PFSK-1 (cell line): ENCODE results near the gene NEGR1.

Experiments
- FOXP2 ChIP-seq: optimal IDR thresholded peaks from 2 replicates; pipeline ENCODE3; 2011; ENCODE audit warnings: borderline replicate concordance, control low read depth, inconsistent platforms; ENCODE audit not compliant: insufficient read depth; ENCODE audit errors: extremely low read length, extremely low read depth
- POLR2AphosphoS5 ChIP-seq: IDR thresholded peaks from 2 replicates; pipeline ENCODE4 v1.6.1; 2012; ENCODE audit warnings: low read depth, mild to moderate bottlenecking, control low read depth, low read length, moderate library complexity
- SIN3A ChIP-seq: IDR thresholded peaks from 2 replicates; pipeline ENCODE4 v1.6.1; 2012; ENCODE audit warnings: mild to moderate bottlenecking, low read length, moderate library complexity, borderline replicate concordance; ENCODE audit not compliant: insufficient read depth
- TAF1 ChIP-seq: IDR thresholded peaks from 2 replicates; pipeline ENCODE4 v1.6.1; 2012; ENCODE audit warnings: low read length, control low read depth, borderline replicate concordance; ENCODE audit not compliant: insufficient read depth
- TF ChIP-seq, protein P1 (sequence below), 2 experiments: IDR thresholded peaks; 2 replicates each; pipeline versions ENCODE4 v1.6.1 to v1.8.0; 2011 to 2012; ENCODE audit warnings: low read depth in 2 of 2, low read length in 2 of 2, control low read depth in 1 of 2, inconsistent platforms in 1 of 2, mild to moderate bottlenecking in 1 of 2, moderate library complexity in 1 of 2; ENCODE audit not compliant: insufficient read depth in 1 of 2

NEGR1 gene

DNA sequence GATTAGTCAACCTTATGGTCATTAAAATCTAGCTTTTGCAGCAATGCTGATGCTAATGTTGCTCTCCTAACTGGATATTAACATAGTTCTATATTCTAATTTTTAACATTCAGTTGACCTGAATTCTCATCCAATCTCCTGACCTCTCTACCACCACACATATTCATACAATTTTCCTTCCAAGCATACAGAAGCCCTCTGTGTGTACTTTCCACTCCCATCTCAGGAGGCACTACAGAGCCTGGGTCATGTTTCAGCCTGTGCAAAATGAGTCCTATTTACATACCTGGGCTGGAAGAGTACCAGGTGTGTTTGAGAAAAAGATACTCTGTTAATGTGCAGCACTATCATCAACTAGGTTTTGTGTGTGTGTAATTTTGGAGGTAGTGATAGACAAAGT, 486.3 kb downstream of the NEGR1 start:
- TF ChIP-seq SIN3A (no peak), FOXP2 (no peak), POLR2AphosphoS5 (no peak), TAF1 (no peak)
- TF ChIP-seq, protein P1, sequence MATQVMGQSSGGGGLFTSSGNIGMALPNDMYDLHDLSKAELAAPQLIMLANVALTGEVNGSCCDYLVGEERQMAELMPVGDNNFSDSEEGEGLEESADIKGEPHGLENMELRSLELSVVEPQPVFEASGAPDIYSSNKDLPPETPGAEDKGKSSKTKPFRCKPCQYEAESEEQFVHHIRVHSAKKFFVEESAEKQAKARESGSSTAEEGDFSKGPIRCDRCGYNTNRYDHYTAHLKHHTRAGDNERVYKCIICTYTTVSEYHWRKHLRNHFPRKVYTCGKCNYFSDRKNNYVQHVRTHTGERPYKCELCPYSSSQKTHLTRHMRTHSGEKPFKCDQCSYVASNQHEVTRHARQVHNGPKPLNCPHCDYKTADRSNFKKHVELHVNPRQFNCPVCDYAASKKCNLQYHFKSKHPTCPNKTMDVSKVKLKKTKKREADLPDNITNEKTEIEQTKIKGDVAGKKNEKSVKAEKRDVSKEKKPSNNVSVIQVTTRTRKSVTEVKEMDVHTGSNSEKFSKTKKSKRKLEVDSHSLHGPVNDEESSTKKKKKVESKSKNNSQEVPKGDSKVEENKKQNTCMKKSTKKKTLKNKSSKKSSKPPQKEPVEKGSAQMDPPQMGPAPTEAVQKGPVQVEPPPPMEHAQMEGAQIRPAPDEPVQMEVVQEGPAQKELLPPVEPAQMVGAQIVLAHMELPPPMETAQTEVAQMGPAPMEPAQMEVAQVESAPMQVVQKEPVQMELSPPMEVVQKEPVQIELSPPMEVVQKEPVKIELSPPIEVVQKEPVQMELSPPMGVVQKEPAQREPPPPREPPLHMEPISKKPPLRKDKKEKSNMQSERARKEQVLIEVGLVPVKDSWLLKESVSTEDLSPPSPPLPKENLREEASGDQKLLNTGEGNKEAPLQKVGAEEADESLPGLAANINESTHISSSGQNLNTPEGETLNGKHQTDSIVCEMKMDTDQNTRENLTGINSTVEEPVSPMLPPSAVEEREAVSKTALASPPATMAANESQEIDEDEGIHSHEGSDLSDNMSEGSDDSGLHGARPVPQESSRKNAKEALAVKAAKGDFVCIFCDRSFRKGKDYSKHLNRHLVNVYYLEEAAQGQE (IDR thresholded peaks at IDR 0.05; ENCODE audit: insufficient read depth in 1 of 2, low read depth in 2 of 2, low read length in 2 of 2) = no peak

GRCh38 chr1:71792264-71792663, 490.1 kb downstream of the NEGR1 start:
- TF ChIP-seq FOXP2 (no peak), POLR2AphosphoS5 (no peak), SIN3A (no peak), TAF1 (no peak)
- TF ChIP-seq, protein P1 (IDR thresholded peaks at IDR 0.05; ENCODE audit: insufficient read depth in 1 of 2, low read depth in 2 of 2, low read length in 2 of 2) = no peak

GRCh38 chr1:71788113-71788512, 494.2 kb downstream of the NEGR1 start:
- TF ChIP-seq FOXP2 (no peak), TAF1 (no peak), POLR2AphosphoS5 (no peak), SIN3A (no peak)
- TF ChIP-seq, protein P1 (IDR thresholded peaks at IDR 0.05; ENCODE audit: insufficient read depth in 1 of 2, low read depth in 2 of 2, low read length in 2 of 2) = no peak

GRCh38 chr1:71787699-71788098, 494.6 kb downstream of the NEGR1 start:
- TF ChIP-seq SIN3A = no peak
- no peak for TF ChIP-seq POLR2AphosphoS5
- no peak for TF ChIP-seq TAF1
- no peak for TF ChIP-seq FOXP2
- TF ChIP-seq, protein P1 (IDR thresholded peaks at IDR 0.05; ENCODE audit: insufficient read depth in 1 of 2, low read depth in 2 of 2, low read length in 2 of 2) = no peak

- TF ChIP-seq POLR2AphosphoS5 (no peak), FOXP2 (no peak), SIN3A (no peak), TAF1 (no peak)
- TF ChIP-seq, protein P1 (IDR thresholded peaks at IDR 0.05; ENCODE audit: insufficient read depth in 1 of 2, low read depth in 2 of 2, low read length in 2 of 2) = no peak
Measured at GRCh38 chr1:71786218-71786617, 496.1 kb downstream of the NEGR1 start.
